Activated T-helper 1 cell treated with anti-CD3 and anti-CD28 coated beads, Interleukin-2, amount 50 U/mL, for 16 hours (primary cell): ENCODE data around the gene TMEM38A.
"Not testable (repeated sequence)": the region's sequence is repeated elsewhere in the genome, so short reads cannot be mapped to it uniquely, and the experiment has no call there.

Experiments
- DNase-seq, 2 donors: peaks; one replicate each; pipeline ENCODE4 v3.0.0-alpha.2; 2020; ENCODE audit warnings: low read depth in 1 of 2, low spot score in 1 of 2

Gene TMEM38A

GRCh38 chr19:16637535-16637934 is 23.4 kb upstream of the TMEM38A start:
- no peak for DNase-seq

GRCh38 chr19:16638666-16639065 is 22.3 kb upstream of the TMEM38A start:
- DNase-seq: no peak

- no peak for DNase-seq
These were observed 20.0 kb upstream of the TMEM38A start for GRCh38 chr19:16640951-16641350.

GRCh38 chr19:16641695-16642094 is 19.2 kb upstream of the TMEM38A start:
- no peak for DNase-seq

- DNase-seq: no peak
These were observed 15.8 kb upstream of the TMEM38A start for GRCh38 chr19:16645140-16645539.

- DNase-seq: no peak
These were observed 11.2 kb upstream of the TMEM38A start for GRCh38 chr19:16649734-16650133.

GRCh38 chr19:16650821-16651220 is 10.1 kb upstream of the TMEM38A start:
- DNase-seq: no peak

- not testable (repeated sequence) for DNase-seq
These were observed 9.3 kb upstream of the TMEM38A start for GRCh38 chr19:16651421-16652188.

GRCh38 chr19:16652854-16653253 is 8.1 kb upstream of the TMEM38A start:
- DNase-seq: no peak

GRCh38 chr19:16654140-16654539 is 6.8 kb upstream of the TMEM38A start:
- DNase-seq: no peak

- no peak for DNase-seq
These were observed 6.3 kb upstream of the TMEM38A start for GRCh38 chr19:16654627-16655026.

- no peak for DNase-seq
These were observed 5.2 kb upstream of the TMEM38A start for GRCh38 chr19:16655727-16656126.

GRCh38 chr19:16657384-16657783 is 3.6 kb upstream of the TMEM38A start:
- DNase-seq: no peak

- DNase-seq: no peak
These were observed 1.5 kb upstream of the TMEM38A start for GRCh38 chr19:16659464-16659831.

- DNase-seq: peak; percentile 95 to 98
These were observed 869 bp upstream of the TMEM38A start, which contains the start of gene SMIM7 for GRCh38 chr19:16659832-16660708. SMIM7 (minus strand) TSS chr19:16660144; CDS start chr19:16660110, 34 bp downstream.

- no peak for DNase-seq
These were observed 618 bp downstream of the TMEM38A start for GRCh38 chr19:16661480-16662034.

GRCh38 chr19:16668176-16668575 is 7.2 kb downstream of the TMEM38A start:
- no peak for DNase-seq

- DNase-seq: not testable (repeated sequence)
These were observed 7.8 kb downstream of the TMEM38A start for GRCh38 chr19:16668702-16669101.

- DNase-seq: no peak
These were observed 9.4 kb downstream of the TMEM38A start for GRCh38 chr19:16670291-16670690.

GRCh38 chr19:16671652-16672274 is 10.8 kb downstream of the TMEM38A start:
- DNase-seq: no peak

- DNase-seq: no peak
These were observed 12.3 kb downstream of the TMEM38A start for GRCh38 chr19:16673231-16673630.
